HFFc6 (cell line): ENCODE measurements around the gene APMAP. TPM values are rescaled to one million over a fixed set of nuclear protein-coding genes. Genes with fewer than 3 reads are reported as not detected.
"Not testable (repeated sequence)": the region's sequence is repeated elsewhere in the genome, so short reads cannot be mapped to it uniquely, and the experiment has no call there.

Experiments used
- DNase-seq: peaks from one replicate; pipeline ENCODE4 v3.0.0-alpha.2; 2018
- H3K27ac Mint-ChIP-seq: 2 replicates; pipeline ENCODE4 v1.8.0; 2020; ENCODE audit warnings: mild to moderate bottlenecking, mixed read lengths
- H3K27me3 Mint-ChIP-seq: 2 replicates; pipeline ENCODE4 v1.8.0; 2021; ENCODE audit warnings: mild to moderate bottlenecking, moderate library complexity, mixed read lengths; ENCODE audit not compliant: insufficient read depth
- H3K36me3 Mint-ChIP-seq: 2 replicates; pipeline ENCODE4 v1.8.0; 2021; ENCODE audit warnings: low read depth, mixed read lengths
- H3K4me1 Mint-ChIP-seq: 2 replicates; pipeline ENCODE4 v1.8.0; 2020; ENCODE audit warnings: low read depth, mixed read lengths
- H3K4me3 Mint-ChIP-seq: 2 replicates; pipeline ENCODE4 v1.8.0; 2020; ENCODE audit warnings: mild to moderate bottlenecking, moderate library complexity, mixed read lengths
- H3K9me3 Mint-ChIP-seq: 2 replicates; pipeline ENCODE4 v1.8.0; 2020; ENCODE audit warnings: mild to moderate bottlenecking, mixed read lengths
- total RNA-seq, 6 experiments: library from RNA; stranded (reverse); fragmentation: NEBNext Ultra II Directional; extraction: Animal tissue kit (Norgen Biotek cat#: 25700); gene quantifications; 2 replicates in 1 of 6; 3 replicates in 5 of 6; pipeline ENCODE4 v1.2.3, GENCODE V29; 2021
- TF ChIP-seq, protein P1 (sequence below): fragments of 200-600 bp; sonication (generic); IDR thresholded peaks from 2 replicates; pipeline ENCODE4 v1.5.0; 2021; ENCODE audit warnings: antibody characterized with exemption, mild to moderate bottlenecking

The APMAP gene
- total RNA-seq, 6 experiments from 2014 or later, result 119 to 137 (median 129) TPM

- TF ChIP-seq, protein P1, sequence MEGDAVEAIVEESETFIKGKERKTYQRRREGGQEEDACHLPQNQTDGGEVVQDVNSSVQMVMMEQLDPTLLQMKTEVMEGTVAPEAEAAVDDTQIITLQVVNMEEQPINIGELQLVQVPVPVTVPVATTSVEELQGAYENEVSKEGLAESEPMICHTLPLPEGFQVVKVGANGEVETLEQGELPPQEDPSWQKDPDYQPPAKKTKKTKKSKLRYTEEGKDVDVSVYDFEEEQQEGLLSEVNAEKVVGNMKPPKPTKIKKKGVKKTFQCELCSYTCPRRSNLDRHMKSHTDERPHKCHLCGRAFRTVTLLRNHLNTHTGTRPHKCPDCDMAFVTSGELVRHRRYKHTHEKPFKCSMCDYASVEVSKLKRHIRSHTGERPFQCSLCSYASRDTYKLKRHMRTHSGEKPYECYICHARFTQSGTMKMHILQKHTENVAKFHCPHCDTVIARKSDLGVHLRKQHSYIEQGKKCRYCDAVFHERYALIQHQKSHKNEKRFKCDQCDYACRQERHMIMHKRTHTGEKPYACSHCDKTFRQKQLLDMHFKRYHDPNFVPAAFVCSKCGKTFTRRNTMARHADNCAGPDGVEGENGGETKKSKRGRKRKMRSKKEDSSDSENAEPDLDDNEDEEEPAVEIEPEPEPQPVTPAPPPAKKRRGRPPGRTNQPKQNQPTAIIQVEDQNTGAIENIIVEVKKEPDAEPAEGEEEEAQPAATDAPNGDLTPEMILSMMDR, result no peak
- DNase-seq, result no peak
These were observed 41.6 kb downstream of the APMAP start for GRCh38 chr20:24950836-24951525.

DNA sequence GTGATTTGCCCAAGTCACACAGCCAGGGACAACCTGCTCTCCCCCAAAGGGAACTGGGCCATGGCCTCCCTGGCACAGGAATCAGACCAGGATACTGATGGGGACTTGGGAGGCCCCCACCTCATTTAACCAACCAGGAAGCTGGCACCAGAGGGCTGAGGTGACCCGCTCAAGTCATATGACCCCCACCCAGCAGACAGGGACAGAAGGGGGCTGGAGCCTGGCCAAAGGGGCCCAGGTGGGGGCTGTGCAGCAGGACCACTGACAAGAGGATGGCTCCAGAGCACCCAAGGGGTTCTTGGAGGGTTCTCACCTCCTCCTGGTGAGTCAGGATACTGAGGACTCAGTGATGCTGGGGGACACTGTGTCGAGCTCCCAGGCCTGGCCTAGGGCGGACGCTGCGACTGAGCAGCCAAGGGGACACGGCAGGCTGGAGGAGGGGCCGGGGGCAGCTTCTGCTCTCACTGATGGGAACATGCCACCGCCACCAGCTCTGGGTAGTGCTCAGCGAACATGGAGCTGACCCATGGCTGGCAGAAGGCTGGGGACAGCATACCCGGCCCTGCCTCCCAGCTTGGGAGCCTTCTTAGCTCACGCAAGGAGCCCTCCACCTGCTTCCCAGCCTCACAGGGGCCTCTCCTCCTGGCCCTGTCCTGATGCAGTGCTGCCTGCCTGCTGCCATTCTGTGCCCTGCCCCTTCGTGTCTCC lies 42.3 kb downstream of the APMAP start:
- no peak for DNase-seq
- no peaks in the 10 kb centered on the region for H3K4me1 Mint-ChIP-seq
- H3K36me3 Mint-ChIP-seq, result peaks cover 15% of the 10 kb centered on the region
- H3K27ac Mint-ChIP-seq, result no peak overlapping the region
- H3K4me3 Mint-ChIP-seq, result no peak overlapping the region
- H3K9me3 Mint-ChIP-seq, result peaks cover 18% of the 10 kb centered on the region
- peaks cover 6% of the 10 kb centered on the region for H3K27me3 Mint-ChIP-seq
- TF ChIP-seq, protein P1, result no peak

More at GRCh38 chr20:24950836-24951525, 41.6 kb downstream of the APMAP start:
- Mint-ChIP-seq H3K4me1 (no peaks in the 10 kb centered on the region), H3K9me3 (peaks cover 12% of the 10 kb centered on the region), H3K36me3 (peaks cover 9% of the 10 kb centered on the region), H3K27me3 (peaks cover 7% of the 10 kb centered on the region), H3K27ac (no peak overlapping the region), H3K4me3 (no peak overlapping the region)

GRCh38 chr20:24949756-24950127 lies 42.8 kb downstream of the APMAP start:
- TF ChIP-seq, protein P1, result no peak
- Mint-ChIP-seq H3K4me1 (no peaks in the 10 kb centered on the region), H3K27ac (no peak overlapping the region), H3K36me3 (peaks cover 15% of the 10 kb centered on the region), H3K27me3 (peaks cover 6% of the 10 kb centered on the region), H3K9me3 (peaks cover 18% of the 10 kb centered on the region), H3K4me3 (no peak overlapping the region)
- DNase-seq, result no peak

GRCh38 chr20:24948939-24949679 lies 43.4 kb downstream of the APMAP start, which contains the start of gene CST7:
TSS of gene CST7 (plus strand) at chr20:24949269. CDS start at chr20:24949506, 237 bp downstream.
- H3K4me3 Mint-ChIP-seq, result no peak within 1 kb of the TSS
- peaks cover 15% of the 10 kb centered on the region for H3K36me3 Mint-ChIP-seq
- H3K27me3 Mint-ChIP-seq, result peaks cover 9% of the 10 kb centered on the region
- TF ChIP-seq, protein P1, result no peak
- DNase-seq, result no peak
- H3K9me3 Mint-ChIP-seq, result peaks cover 18% of the 10 kb centered on the region
- no peak within 1 kb of the TSS for H3K27ac Mint-ChIP-seq
- H3K4me1 Mint-ChIP-seq, result no peaks in the 10 kb centered on the region

GRCh38 chr20:24948396-24948938 lies 44.1 kb downstream of the APMAP start:
- H3K27me3 Mint-ChIP-seq, H3K27ac Mint-ChIP-seq, H3K4me3 Mint-ChIP-seq, DNase-seq, H3K4me1 Mint-ChIP-seq: not testable (repeated sequence)
- Mint-ChIP-seq H3K9me3 (peaks cover 18% of the 10 kb centered on the region), H3K36me3 (peaks cover 15% of the 10 kb centered on the region)

DNA sequence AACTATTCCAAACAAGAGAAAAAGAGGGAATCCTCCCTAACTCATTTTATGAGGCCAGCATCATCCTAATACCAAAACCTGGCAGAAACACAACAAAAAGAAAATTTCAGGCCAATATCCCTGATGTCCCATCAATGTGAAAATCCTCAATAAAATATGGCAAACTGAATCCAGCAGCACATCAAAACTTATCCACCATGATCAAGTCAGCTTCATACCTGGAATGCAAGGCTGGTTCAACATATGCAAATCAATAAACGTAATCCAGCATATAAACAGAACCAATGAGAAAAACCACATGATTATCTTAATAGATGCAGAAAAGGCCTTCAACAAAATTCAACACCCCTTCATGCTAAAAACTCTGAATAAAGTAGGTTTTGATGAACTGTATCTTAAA lies 46.2 kb downstream of the APMAP start:
- not testable (repeated sequence) for H3K4me3 Mint-ChIP-seq, DNase-seq, H3K4me1 Mint-ChIP-seq, H3K27ac Mint-ChIP-seq
- Mint-ChIP-seq H3K36me3 (peaks cover 15% of the 10 kb centered on the region), H3K27me3 (peaks cover 14% of the 10 kb centered on the region), H3K9me3 (peaks cover 20% of the 10 kb centered on the region)
